ENCODE results near the gene RPL27A.

DNA sequence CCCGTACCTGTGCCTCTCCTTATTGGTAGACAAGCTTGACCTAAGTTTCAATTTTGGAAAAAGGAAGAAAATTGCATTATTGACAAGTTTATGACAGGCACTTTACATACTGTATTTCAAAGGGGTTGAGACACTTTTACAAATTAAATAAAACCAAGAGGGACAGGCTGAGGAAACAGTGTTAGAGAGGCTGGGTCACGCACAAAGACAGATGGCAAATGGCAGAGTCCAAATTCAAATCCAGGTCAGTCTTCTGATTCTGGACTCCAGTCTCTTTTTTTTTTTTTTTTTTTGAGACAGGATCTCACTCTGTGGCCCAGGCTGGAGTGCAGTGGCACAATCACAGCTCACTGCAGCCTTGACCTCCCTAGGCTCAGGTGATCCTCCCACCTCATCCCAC is 10.2 kb upstream of the RPL27A start:
- TF ChIP-seq YY1 (IDR thresholded peaks at IDR 0.05; ENCODE audit: extremely low read depth, insufficient replicate concordance, low read depth, low read length) (no peak), REST (IDR thresholded peaks at IDR 0.05; ENCODE audit: low read depth) (no peak), EZH2 (IDR thresholded peaks at IDR 0.05) (no peak), POLR2A (IDR thresholded peaks at IDR 0.05; ENCODE audit: borderline replicate concordance, extremely low read depth, insufficient read depth, insufficient read length) (no peak), JUND (IDR thresholded peaks at IDR 0.05) (no peak), EZH2phosphoT487 (IDR thresholded peaks at IDR 0.05; ENCODE audit: borderline replicate concordance) (no peak), POLR2AphosphoS5 (IDR thresholded peaks at IDR 0.05; ENCODE audit: low read depth, low read length) (no peak), EGR1 (IDR thresholded peaks at IDR 0.05; ENCODE audit: low read depth) (no peak), RAD21 (IDR thresholded peaks at IDR 0.05; ENCODE audit: low read depth) (no peak), SRF (IDR thresholded peaks at IDR 0.05; ENCODE audit: low read depth) (no peak)
- TF ChIP-seq, protein P1, sequence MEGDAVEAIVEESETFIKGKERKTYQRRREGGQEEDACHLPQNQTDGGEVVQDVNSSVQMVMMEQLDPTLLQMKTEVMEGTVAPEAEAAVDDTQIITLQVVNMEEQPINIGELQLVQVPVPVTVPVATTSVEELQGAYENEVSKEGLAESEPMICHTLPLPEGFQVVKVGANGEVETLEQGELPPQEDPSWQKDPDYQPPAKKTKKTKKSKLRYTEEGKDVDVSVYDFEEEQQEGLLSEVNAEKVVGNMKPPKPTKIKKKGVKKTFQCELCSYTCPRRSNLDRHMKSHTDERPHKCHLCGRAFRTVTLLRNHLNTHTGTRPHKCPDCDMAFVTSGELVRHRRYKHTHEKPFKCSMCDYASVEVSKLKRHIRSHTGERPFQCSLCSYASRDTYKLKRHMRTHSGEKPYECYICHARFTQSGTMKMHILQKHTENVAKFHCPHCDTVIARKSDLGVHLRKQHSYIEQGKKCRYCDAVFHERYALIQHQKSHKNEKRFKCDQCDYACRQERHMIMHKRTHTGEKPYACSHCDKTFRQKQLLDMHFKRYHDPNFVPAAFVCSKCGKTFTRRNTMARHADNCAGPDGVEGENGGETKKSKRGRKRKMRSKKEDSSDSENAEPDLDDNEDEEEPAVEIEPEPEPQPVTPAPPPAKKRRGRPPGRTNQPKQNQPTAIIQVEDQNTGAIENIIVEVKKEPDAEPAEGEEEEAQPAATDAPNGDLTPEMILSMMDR (IDR thresholded peaks at IDR 0.05 in 2 of 3, conservative IDR thresholded peaks at IDR 0.05 in 1 of 3; ENCODE audit: borderline replicate concordance in 1 of 3, insufficient read depth in 1 of 3, low read depth in 2 of 3, low read length in 2 of 3), result no peak
- TF ChIP-seq, protein P2, sequence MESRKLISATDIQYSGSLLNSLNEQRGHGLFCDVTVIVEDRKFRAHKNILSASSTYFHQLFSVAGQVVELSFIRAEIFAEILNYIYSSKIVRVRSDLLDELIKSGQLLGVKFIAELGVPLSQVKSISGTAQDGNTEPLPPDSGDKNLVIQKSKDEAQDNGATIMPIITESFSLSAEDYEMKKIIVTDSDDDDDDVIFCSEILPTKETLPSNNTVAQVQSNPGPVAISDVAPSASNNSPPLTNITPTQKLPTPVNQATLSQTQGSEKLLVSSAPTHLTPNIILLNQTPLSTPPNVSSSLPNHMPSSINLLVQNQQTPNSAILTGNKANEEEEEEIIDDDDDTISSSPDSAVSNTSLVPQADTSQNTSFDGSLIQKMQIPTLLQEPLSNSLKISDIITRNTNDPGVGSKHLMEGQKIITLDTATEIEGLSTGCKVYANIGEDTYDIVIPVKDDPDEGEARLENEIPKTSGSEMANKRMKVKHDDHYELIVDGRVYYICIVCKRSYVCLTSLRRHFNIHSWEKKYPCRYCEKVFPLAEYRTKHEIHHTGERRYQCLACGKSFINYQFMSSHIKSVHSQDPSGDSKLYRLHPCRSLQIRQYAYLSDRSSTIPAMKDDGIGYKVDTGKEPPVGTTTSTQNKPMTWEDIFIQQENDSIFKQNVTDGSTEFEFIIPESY (IDR thresholded peaks at IDR 0.05; ENCODE audit: extremely low read depth, insufficient replicate concordance, low read length), result no peak
